ENCODE data around the gene POLR3A. TPM values are rescaled to one million over a fixed set of nuclear protein-coding genes. Genes with fewer than 3 reads are reported as not detected.
A peak's percentile ranks its signal among the peaks of the same experiment; 100 is the strongest.
"Not testable (repeated sequence)": the region's sequence is repeated elsewhere in the genome, so short reads cannot be mapped to it uniquely, and the experiment has no call there.

The POLR3A gene
- total and polyA plus RNA-seq, 5 donors = 3.9 to 10.2 (median 8.7) TPM

DNA sequence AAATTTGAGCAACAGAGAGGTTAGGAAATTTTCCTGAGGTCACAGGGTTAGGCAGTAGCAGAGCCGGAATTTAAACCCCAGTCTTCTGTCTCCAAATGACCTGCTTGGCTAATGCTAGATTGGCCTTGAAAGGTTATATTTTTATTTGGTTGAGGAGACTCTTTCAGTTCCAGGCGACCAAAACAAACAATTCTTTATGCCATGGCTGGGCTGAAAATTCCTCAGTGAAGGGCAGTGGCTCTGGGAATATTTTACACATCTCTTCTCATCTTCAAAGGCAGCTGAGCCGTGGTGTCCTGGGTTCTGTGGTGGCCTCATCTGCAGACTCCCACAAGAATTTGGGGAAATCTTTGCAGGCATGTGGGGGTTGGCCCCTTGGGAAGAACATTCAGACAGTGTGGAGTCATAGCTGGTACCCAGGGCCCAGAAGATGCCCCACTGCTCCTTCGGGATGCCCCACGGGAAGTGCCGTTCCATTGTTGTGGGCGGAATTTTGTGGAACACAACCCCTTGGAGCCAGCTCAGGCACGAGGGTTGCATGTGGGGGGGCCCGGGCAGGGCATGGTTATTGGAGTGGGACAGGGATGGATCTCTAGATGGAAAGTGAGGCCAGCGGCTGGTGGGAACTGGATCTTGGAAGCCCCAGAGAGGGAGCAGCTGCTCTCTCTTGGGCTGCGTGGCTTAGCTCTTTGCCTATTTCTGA, 37.6 kb upstream of the POLR3A start:
- intact Hi-C loops (cut with DNase I) = no loop called here
- Histone ChIP-seq H3K9me3 (ENCODE audit: control insufficient read depth, low read length) (no peaks in the 10 kb centered on the region), H3K27ac (ENCODE audit: low read length) (no peak overlapping the region), H3K4me1 (ENCODE audit: control insufficient read depth, insufficient read depth, low read length) (peaks cover 1% of the 10 kb centered on the region), H3K4me3 (ENCODE audit: low read length) (no peak overlapping the region), H3K27me3 (ENCODE audit: control insufficient read depth, insufficient read depth) (no peaks in the 10 kb centered on the region)
- 84% methylated on average over 11 of the region's 11 CpGs for WGBS
- DNase-seq (no peak), ATAC-seq (no peak)

DNA sequence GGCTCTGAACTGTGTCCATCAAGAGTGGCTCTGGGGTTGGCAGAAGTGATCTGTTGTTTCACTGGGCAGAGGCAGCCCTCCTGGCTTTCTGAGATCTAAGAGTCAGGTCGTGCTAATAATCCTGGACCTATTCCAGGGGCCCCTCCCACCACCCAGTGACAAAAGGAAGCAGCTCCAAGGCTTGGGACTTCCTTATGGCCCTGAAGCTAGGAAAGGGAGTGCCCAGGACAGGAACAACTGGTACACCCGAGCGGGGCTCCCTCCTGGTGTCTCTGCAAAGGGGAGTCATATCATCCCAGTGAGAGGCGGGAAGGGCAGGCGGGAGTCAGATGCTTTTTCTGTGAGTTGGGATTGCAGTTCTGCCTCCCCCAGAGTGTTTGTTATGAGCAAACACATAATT, 36.7 kb upstream of the POLR3A start:
- Histone ChIP-seq H3K4me1 (ENCODE audit: control insufficient read depth, insufficient read depth, low read length) (no peaks in the 10 kb centered on the region), H3K27ac (ENCODE audit: low read length) (no peak overlapping the region), H3K9me3 (ENCODE audit: control insufficient read depth, low read length) (no peaks in the 10 kb centered on the region), H3K4me3 (ENCODE audit: low read length) (no peak overlapping the region), H3K27me3 (ENCODE audit: control insufficient read depth, insufficient read depth) (no peaks in the 10 kb centered on the region)
- intact Hi-C loops (cut with DNase I) = no loop called here
- DNase-seq (no peak), ATAC-seq (peak in 1 of 2 donors; percentile 31)
- WGBS = 65% methylated on average over 5 of the region's 5 CpGs

DNA sequence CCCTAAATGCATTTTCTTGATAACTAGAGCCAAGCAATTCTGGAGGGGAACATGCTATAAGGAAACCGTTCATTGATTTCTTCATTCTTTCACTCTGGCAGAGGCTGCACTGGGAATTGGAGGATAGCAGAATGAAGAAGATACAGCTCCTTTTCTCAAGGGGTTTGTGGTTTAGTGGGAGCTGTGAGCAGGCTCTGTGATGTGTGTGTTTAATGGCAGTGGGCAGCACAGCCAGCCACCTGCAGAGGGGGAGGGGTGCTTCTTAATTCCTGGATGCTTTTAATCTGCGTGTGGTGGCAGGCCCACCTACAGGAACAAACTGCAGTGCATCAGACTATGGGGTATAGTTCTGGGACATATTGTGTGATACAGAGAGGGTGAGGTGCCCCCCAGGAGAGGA, 36.3 kb upstream of the POLR3A start:
- intact Hi-C loops (cut with DNase I) = no loop called here
- no peak overlapping the region for H3K27ac ChIP-seq (ENCODE audit: low read length)
- H3K4me1 ChIP-seq (ENCODE audit: control insufficient read depth, insufficient read depth, low read length) = no peaks in the 10 kb centered on the region
- H3K4me3 ChIP-seq (ENCODE audit: low read length) = no peak overlapping the region
- DNase-seq = no peak
- no peak for ATAC-seq
- 86% methylated on average over 2 of the region's 2 CpGs for WGBS
- H3K9me3 ChIP-seq (ENCODE audit: control insufficient read depth, low read length) = no peaks in the 10 kb centered on the region
- H3K27me3 ChIP-seq (ENCODE audit: control insufficient read depth, insufficient read depth) = no peaks in the 10 kb centered on the region

DNA sequence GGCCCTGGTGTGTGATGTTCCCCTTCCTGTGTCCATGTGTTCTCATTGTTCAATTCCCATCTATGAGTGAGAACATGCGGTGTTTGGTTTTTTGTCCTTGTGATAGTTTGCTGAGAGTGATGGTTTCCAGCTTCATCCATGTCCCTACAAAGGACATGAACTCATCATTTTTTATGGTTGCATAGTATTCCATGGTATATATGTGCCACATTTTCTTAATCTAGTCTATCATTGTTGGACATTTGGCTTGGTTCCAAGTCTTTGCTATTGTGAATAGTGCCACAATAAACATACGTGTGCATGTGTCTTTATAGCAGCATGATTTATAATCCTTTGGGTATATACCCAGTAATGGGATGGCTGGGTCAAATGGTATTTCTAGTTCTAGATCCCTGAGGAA, 35.6 kb upstream of the POLR3A start:
- H3K27ac ChIP-seq (ENCODE audit: low read length); ATAC-seq; H3K4me1 ChIP-seq (ENCODE audit: control insufficient read depth, insufficient read depth, low read length); intact Hi-C loops (cut with DNase I); H3K27me3 ChIP-seq (ENCODE audit: control insufficient read depth, insufficient read depth); H3K4me3 ChIP-seq (ENCODE audit: low read length); DNase-seq; H3K9me3 ChIP-seq (ENCODE audit: control insufficient read depth, low read length): not testable (repeated sequence)
- no CpG with 5 or more reads among the region's 2 CpGs for WGBS

DNA sequence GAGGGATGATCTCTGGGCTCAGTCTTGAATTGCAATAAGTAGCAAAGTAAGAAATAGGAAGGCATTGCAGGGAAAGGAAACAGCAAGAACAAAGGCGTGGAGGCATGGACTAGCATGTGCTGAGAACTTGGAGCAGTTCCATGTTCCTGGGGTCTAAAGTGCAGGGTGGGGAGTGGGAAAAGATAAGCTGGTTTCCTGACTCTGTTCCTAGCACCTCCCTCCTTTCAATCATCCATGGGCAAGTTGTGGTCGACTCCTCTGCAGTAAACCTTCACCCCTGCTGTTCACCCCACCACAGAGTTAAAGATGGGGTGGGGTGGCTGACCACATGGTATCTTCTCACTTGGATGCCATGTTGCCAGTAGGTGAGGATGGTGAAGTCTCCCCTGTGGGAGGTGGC, 33.9 kb upstream of the POLR3A start:
- H3K27me3 ChIP-seq (ENCODE audit: control insufficient read depth, insufficient read depth) = no peaks in the 10 kb centered on the region
- ATAC-seq (no peak), DNase-seq (no peak)
- no peak overlapping the region for H3K27ac ChIP-seq (ENCODE audit: low read length)
- intact Hi-C loops (cut with DNase I) = no loop called here
- WGBS = 51% methylated on average over 2 of the region's 2 CpGs
- H3K4me3 ChIP-seq (ENCODE audit: low read length) = no peak overlapping the region
- no peaks in the 10 kb centered on the region for H3K9me3 ChIP-seq (ENCODE audit: control insufficient read depth, low read length)
- H3K4me1 ChIP-seq (ENCODE audit: control insufficient read depth, insufficient read depth, low read length) = no peaks in the 10 kb centered on the region

DNA sequence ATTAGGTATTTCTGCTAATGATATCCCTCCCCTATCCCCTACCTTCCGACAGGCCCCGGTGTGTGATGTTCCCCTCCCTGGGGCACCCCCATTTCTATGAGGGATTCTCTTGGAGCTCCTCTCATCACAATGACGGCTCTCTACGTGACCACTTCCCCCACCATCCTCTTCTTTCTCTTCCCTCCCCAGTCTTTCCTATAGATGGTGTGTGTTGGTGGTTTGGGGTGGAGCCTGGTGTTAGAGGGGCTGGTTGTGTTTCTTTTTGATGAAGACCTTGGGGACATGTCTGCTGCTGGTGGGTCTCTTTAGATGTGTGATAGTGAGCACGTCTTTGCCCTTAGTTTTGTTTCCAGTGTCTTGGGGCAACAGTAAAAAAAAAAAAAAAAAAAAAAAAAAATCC, 33.0 kb upstream of the POLR3A start:
- H3K4me1 ChIP-seq (ENCODE audit: control insufficient read depth, insufficient read depth, low read length) = no peaks in the 10 kb centered on the region
- no peaks in the 10 kb centered on the region for H3K9me3 ChIP-seq (ENCODE audit: control insufficient read depth, low read length)
- intact Hi-C loops (cut with DNase I) = no loop called here
- DNase-seq (no peak), ATAC-seq (no peak)
- no peaks in the 10 kb centered on the region for H3K27me3 ChIP-seq (ENCODE audit: control insufficient read depth, insufficient read depth)
- WGBS = 77% methylated on average over 5 of the region's 5 CpGs
- H3K27ac ChIP-seq (ENCODE audit: low read length) = no peak overlapping the region
- no peak overlapping the region for H3K4me3 ChIP-seq (ENCODE audit: low read length)

DNA sequence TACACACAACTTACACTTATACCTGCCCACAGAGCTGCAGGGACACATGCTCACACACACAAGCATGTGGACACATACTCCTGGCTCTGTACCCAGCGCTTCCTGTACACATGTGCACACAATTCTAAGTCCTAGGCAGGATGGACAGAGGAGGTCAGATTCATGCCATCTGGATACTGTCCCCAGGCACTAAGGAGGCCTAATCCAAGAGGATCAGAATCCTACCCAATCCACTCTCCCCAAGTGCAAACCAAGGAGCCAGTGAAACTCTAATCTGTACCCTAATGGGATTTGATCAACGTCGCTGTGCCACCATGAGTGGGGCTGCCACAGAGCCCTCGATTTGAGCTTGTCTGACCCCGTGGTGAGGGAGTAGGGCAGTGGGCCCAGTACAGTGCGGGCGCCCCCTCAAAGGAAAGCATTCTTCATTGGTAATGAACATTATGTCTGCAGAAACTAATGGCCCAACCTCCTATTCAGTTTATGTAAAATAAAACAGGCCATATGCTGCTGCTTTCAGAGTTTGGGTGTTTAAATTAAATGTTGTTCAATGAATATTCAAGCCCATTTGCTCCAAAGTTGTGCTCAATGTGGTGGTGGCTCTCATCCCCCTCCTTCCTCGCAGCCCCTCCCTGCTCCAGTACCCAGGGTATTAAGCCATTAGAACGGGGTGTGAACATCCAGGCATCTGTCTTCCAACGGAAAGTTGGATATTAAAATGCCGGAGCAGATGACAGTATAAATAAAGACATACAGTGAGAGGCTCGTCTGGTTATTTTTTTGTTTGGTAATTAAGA, 30.8 kb upstream of the POLR3A start:
- Histone ChIP-seq H3K27me3 (ENCODE audit: control insufficient read depth, insufficient read depth) (no peaks in the 10 kb centered on the region), H3K4me3 (ENCODE audit: low read length) (no peak overlapping the region), H3K9me3 (ENCODE audit: control insufficient read depth, low read length) (no peaks in the 10 kb centered on the region), H3K4me1 (ENCODE audit: control insufficient read depth, insufficient read depth, low read length) (no peaks in the 10 kb centered on the region), H3K27ac (ENCODE audit: low read length) (no peak overlapping the region)
- intact Hi-C loops (cut with DNase I) = no loop called here
- WGBS = 83% methylated on average over 12 of the region's 12 CpGs
- no peak for ATAC-seq
- no peak for DNase-seq

DNA sequence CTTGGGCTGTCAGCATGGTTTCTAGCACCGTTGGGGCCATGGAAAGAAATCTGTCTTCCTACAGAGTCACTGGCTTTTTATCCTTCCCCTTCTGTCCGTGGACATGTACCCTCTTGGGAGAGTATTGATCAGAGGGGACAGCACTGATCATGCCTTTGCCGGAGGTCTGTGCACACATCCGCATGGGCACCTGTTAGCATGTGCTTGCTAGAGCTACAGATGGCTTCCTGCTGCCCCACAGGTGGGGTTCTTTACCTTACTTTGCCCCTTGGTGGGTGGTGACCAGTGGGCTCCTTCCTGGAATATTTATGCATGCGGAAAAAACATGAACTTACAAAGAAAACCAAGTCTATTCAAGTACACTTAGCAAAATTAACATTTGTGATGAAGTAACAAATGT, 29.2 kb upstream of the POLR3A start:
- ATAC-seq (no peak), DNase-seq (no peak)
- no peaks in the 10 kb centered on the region for H3K4me1 ChIP-seq (ENCODE audit: control insufficient read depth, insufficient read depth, low read length)
- H3K9me3 ChIP-seq (ENCODE audit: control insufficient read depth, low read length) = no peaks in the 10 kb centered on the region
- H3K4me3 ChIP-seq (ENCODE audit: low read length) = no peak overlapping the region
- H3K27me3 ChIP-seq (ENCODE audit: control insufficient read depth, insufficient read depth) = no peaks in the 10 kb centered on the region
- intact Hi-C loops (cut with DNase I) = no loop called here
- 72% methylated on average over 5 of the region's 5 CpGs for WGBS
- no peak overlapping the region for H3K27ac ChIP-seq (ENCODE audit: low read length)

DNA sequence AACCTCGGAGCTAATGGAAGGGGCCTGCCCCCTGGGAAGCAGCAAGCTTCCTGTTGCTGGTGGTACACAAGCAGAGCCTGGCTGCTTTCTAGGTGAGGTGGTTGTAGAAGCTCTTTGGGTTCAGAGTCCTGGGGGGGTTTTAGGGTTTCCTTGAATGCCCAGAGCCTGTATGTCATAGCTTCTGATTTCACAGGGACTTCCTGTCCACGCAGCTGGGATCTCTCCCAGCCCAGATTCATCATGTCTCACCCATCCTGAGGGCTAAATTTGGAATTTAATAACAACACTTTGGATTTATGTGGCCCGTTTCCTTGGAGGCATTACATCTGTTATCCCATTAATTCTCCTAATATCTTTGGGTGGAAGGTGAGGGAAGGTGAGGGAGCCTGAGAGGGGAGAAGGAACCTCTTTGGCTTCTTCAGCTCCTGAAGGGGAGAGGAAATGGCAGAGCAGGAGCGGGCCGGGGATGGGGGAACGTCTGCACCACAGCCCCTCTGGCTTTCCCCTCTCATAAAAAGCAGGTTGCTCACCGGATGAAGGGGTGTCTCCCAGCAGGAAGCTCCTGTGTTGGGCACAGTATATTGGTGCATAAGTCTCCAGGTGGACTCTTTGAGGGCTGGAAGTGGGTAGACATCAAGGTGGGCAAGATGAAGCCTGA, 24.0 kb upstream of the POLR3A start:
- intact Hi-C loops (cut with DNase I) = no loop called here
- H3K27me3 ChIP-seq (ENCODE audit: control insufficient read depth, insufficient read depth) = no peaks in the 10 kb centered on the region
- H3K9me3 ChIP-seq (ENCODE audit: control insufficient read depth, low read length) = no peaks in the 10 kb centered on the region
- no peak for DNase-seq
- no peak overlapping the region for H3K27ac ChIP-seq (ENCODE audit: low read length)
- H3K4me3 ChIP-seq (ENCODE audit: low read length) = no peak overlapping the region
- ATAC-seq = no peak
- no peaks in the 10 kb centered on the region for H3K4me1 ChIP-seq (ENCODE audit: control insufficient read depth, insufficient read depth, low read length)
- 59% methylated on average over 7 of the region's 7 CpGs for WGBS

DNA sequence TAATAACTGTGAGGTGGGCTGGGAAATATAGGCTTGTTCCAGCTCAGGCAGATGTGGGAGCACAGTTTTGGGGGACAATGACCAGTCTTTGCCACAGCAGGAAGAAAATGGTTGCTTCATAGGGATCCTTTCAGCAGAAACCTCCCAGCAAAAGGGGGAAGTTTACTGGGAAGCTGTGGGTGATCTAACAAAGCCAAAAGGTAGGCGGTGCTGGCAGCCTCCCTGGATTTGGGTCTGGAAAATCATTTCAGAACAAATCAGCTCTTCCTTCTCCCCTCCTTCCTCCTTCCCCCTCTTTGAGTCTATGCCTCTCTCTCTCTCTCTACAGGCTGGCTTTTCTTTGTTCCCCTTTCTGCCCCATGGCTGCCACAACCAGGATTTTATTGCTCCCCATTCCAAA, 20.5 kb upstream of the POLR3A start:
- Histone ChIP-seq H3K27ac (ENCODE audit: low read length) (no peak overlapping the region), H3K9me3 (ENCODE audit: control insufficient read depth, low read length) (no peaks in the 10 kb centered on the region), H3K27me3 (ENCODE audit: control insufficient read depth, insufficient read depth) (no peaks in the 10 kb centered on the region), H3K4me1 (ENCODE audit: control insufficient read depth, insufficient read depth, low read length) (no peaks in the 10 kb centered on the region), H3K4me3 (ENCODE audit: low read length) (no peak overlapping the region)
- ATAC-seq (no peak), DNase-seq (no peak)
- WGBS = 62% methylated on average over 1 of the region's 1 CpG
- intact Hi-C loops (cut with DNase I) = loop anchor here (5.0 to 10.0 kb wide), 5 partner anchors 255 to 1147 kb away; no protein-coding TSS in a partner anchor

DNA sequence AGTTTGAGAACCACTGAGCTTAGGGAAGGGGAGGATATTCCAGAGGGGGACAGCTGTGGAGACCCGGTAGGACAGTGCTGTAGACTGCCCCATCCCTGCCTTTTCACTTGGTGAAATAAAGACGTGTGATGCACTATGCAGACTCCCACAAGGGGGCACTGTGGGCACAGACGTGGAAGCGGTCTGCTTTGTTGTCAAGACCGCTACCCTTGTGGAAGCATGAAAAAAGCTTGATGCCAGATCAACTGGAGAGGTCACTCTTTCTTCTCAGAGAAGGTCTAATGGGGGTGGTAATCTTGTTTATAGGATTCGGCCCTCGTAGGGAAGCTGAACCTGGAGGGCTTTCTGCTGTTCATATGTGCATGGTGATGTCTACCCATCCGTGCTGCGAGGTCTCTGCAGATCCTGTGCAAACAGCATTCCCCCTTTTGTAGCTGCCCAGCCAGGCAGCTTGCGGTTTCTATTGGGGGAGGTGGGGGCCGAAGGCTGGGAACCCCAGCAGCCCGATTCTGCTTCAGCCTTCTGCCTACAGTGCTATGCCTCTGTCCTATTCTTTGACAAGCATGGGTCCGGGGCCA, 18.1 kb upstream of the POLR3A start:
- Histone ChIP-seq H3K9me3 (ENCODE audit: control insufficient read depth, low read length) (no peaks in the 10 kb centered on the region), H3K27me3 (ENCODE audit: control insufficient read depth, insufficient read depth) (no peaks in the 10 kb centered on the region), H3K4me3 (ENCODE audit: low read length) (no peak overlapping the region), H3K4me1 (ENCODE audit: control insufficient read depth, insufficient read depth, low read length) (peaks cover 4% of the 10 kb centered on the region), H3K27ac (ENCODE audit: low read length) (no peak overlapping the region)
- intact Hi-C loops (cut with DNase I) = loop anchor here (5.0 to 10.0 kb wide), 5 partner anchors 257 to 1150 kb away; no protein-coding TSS in a partner anchor
- DNase-seq (peak; percentile 89 to 95 (median 92)), ATAC-seq (peak; percentile 81 to 86)
- WGBS = 24% methylated on average over 13 of the region's 13 CpGs

Measured in right cardiac atrium (tissue), 5 donors.